A549 (cell line): Measurements from ENCODE around the gene TRIM38.

Experiments
- CTCF ChIP-seq: fragments of >200 bp; sonication (Bioruptor Twin); formaldehyde crosslinking; IDR thresholded peaks from 3 replicates; pipeline ENCODE4 v1.5.1; 2016
- EP300 ChIP-seq, 2 experiments: fragments of >200 bp; sonication (Bioruptor Twin); formaldehyde crosslinking; IDR thresholded peaks; 2 replicates in 1 of 2; 3 replicates in 1 of 2; pipeline ENCODE4 v1.6.1; 2016 to 2017
- KDM5A ChIP-seq: fragments of 200-600 bp; sonication (generic); IDR thresholded peaks from 2 replicates; pipeline ENCODE4 v1.6.1; 2016; ENCODE audit warnings: antibody characterized with exemption, mild to moderate bottlenecking
- MAFK ChIP-seq: fragments of 450-650 bp; IDR thresholded peaks from 2 replicates; pipeline ENCODE4 v1.6.1; 2014; ENCODE audit not compliant: partially characterized antibody
- PBX3 ChIP-seq: IDR thresholded peaks from 2 replicates; pipeline ENCODE4 v1.6.1; 2012
- POLR2A ChIP-seq: IDR thresholded peaks from 2 replicates; pipeline ENCODE4 v1.6.1; 2012; ENCODE audit warnings: mild to moderate bottlenecking, low read length
- RAD21 ChIP-seq, 2 experiments: fragments of >200 bp in 1 of 2; sonication (Bioruptor Twin) in 1 of 2; formaldehyde crosslinking in 1 of 2; IDR thresholded peaks in 1 of 2; conservative IDR thresholded peaks in 1 of 2; 2 replicates in 1 of 2; 3 replicates in 1 of 2; pipeline ENCODE4 v1.6.1; 2012 to 2018; ENCODE audit warnings: inconsistent platforms in 1 of 2
- REST ChIP-seq: fragments of 200-600 bp; sonication (generic); IDR thresholded peaks from 2 replicates; pipeline ENCODE4 v1.6.1; 2016; ENCODE audit warnings: antibody characterized with exemption, mild to moderate bottlenecking, moderate library complexity
- SMC3 ChIP-seq: fragments of >200 bp; sonication (Bioruptor Twin); formaldehyde crosslinking; IDR thresholded peaks from 3 replicates; pipeline ENCODE4 v1.6.1; 2018; ENCODE audit warnings: inconsistent platforms

- no peak for TF ChIP-seq SMC3
- no peak for TF ChIP-seq EP300 (IDR thresholded peaks at IDR 0.05)
- TF ChIP-seq PBX3: no peak
- TF ChIP-seq POLR2A: no peak
- TF ChIP-seq KDM5A: no peak
- TF ChIP-seq RAD21 (conservative IDR thresholded peaks at IDR 0.05 in 1 of 2, IDR thresholded peaks at IDR 0.05 in 1 of 2): no peak
- no peak for TF ChIP-seq REST
- TF ChIP-seq CTCF: no peak
- no peak for TF ChIP-seq MAFK
Measured at GRCh38 chr6:25998379-25998778, 35.8 kb downstream of the TRIM38 start.
